Measurements from ENCODE around the gene CALML4.

CALML4 gene

GRCh38 chr15:68150187-68150586 lies 54.9 kb downstream of the CALML4 start:
- DNase-seq: no peak

GRCh38 chr15:68149059-68149458 lies 56.1 kb downstream of the CALML4 start:
- DNase-seq: no peak

- DNase-seq: no peak
Observed at GRCh38 chr15:68148039-68148438, 57.1 kb downstream of the CALML4 start.

GRCh38 chr15:68145706-68146105 lies 59.4 kb downstream of the CALML4 start:
- DNase-seq: no peak

GRCh38 chr15:68143785-68144184 lies 61.3 kb downstream of the CALML4 start:
- DNase-seq: no peak

- no peak for DNase-seq
Observed at GRCh38 chr15:68143129-68143528, 62.0 kb downstream of the CALML4 start.

All from amygdala (tissue), 56 donors.